ENCODE results near the gene PFKL.
A peak's percentile ranks its signal among the peaks of the same experiment; 100 is the strongest.
"Not testable (repeated sequence)": the region's sequence is repeated elsewhere in the genome, so short reads cannot be mapped to it uniquely, and the experiment has no call there.

Gene PFKL

GRCh38 chr21:44335266-44336059 lies 35.6 kb downstream of the PFKL start:
- H3K4me3 ChIP-seq, result no peak overlapping the region
- no peak overlapping the region for H3K27ac ChIP-seq

- Histone ChIP-seq H3K4me3 (no peak overlapping the region), H3K27ac (peak overlapping the region in 2 of 21 experiments; percentile 66 to 77)
Observed at GRCh38 chr21:44337449-44337848, 37.6 kb downstream of the PFKL start.

- Histone ChIP-seq H3K27ac (peak overlapping the region in 16 of 21 experiments; percentile 21 to 78 (median 58)), H3K4me3 (peak overlapping the region; percentile 0 to 77 (median 20))
Observed at GRCh38 chr21:44337941-44338895, 38.4 kb downstream of the PFKL start.

- peak within 1 kb of the TSS; percentile 61 to 83 (median 73) for H3K4me3 ChIP-seq
- peak within 1 kb of the TSS; percentile 77 to 98 (median 95) for H3K27ac ChIP-seq
Observed at GRCh38 chr21:44338971-44339910, 39.4 kb downstream of the PFKL start, which contains the start of gene CFAP410. TSS of gene CFAP410 (minus strand) at chr21:44339390. CDS start at chr21:44339194, 196 bp downstream.

- not testable (repeated sequence) for H3K4me3 ChIP-seq, H3K27ac ChIP-seq
Observed at GRCh38 chr21:44341726-44342458, 42.0 kb downstream of the PFKL start.

- not testable (repeated sequence) for H3K27ac ChIP-seq, H3K4me3 ChIP-seq
Observed at GRCh38 chr21:44342981-44343380, 43.1 kb downstream of the PFKL start.

- no peak overlapping the region for H3K27ac ChIP-seq
- no peak overlapping the region for H3K4me3 ChIP-seq
Observed at GRCh38 chr21:44344541-44345183, 44.8 kb downstream of the PFKL start.

- H3K4me3 ChIP-seq, result no peak overlapping the region
- H3K27ac ChIP-seq, result no peak overlapping the region
Observed at GRCh38 chr21:44345495-44345894, 45.6 kb downstream of the PFKL start.

- H3K4me3 ChIP-seq, result no peak overlapping the region
- no peak overlapping the region for H3K27ac ChIP-seq
Observed at GRCh38 chr21:44347911-44348451, 48.1 kb downstream of the PFKL start.

GRCh38 chr21:44348861-44349260 lies 49.0 kb downstream of the PFKL start:
- Histone ChIP-seq H3K27ac (no peak overlapping the region), H3K4me3 (no peak overlapping the region)

- Histone ChIP-seq H3K4me3 (no peak overlapping the region), H3K27ac (no peak overlapping the region)
Observed at GRCh38 chr21:44349416-44349846, 49.6 kb downstream of the PFKL start.

- Histone ChIP-seq H3K27ac (no peak overlapping the region), H3K4me3 (peak overlapping the region in 1 of 7 experiments; percentile 28)
Observed at GRCh38 chr21:44349847-44350772, 50.3 kb downstream of the PFKL start.

GRCh38 chr21:44350773-44351481 lies 51.1 kb downstream of the PFKL start:
- peak overlapping the region in 1 of 7 experiments; percentile 28 for H3K4me3 ChIP-seq
- no peak overlapping the region for H3K27ac ChIP-seq

- Histone ChIP-seq H3K4me3 (no peak overlapping the region), H3K27ac (peak overlapping the region in 2 of 21 experiments; percentile 66 to 67)
Observed at GRCh38 chr21:44351535-44352252, 51.8 kb downstream of the PFKL start.

- peak overlapping the region in 11 of 21 experiments; percentile 7 to 83 (median 43) for H3K27ac ChIP-seq
Observed at GRCh38 chr21:44352253-44352860, 52.5 kb downstream of the PFKL start.

More at GRCh38 chr21:44352253-44352860, 52.5 kb downstream of the PFKL start:
- no peak overlapping the region for H3K4me3 ChIP-seq

Data from skin epidermis (tissue), 12 donors.